Endothelial cell of umbilical vein (primary cell): ENCODE results near the gene ZNF791. TPM values are rescaled to one million over a fixed set of nuclear protein-coding genes. Genes with fewer than 3 reads are reported as not detected.

Source experiments
- BruUV-seq: library from RNA; stranded (reverse); fragments of 400-500 nt; replicated peaks from 2 replicates; lab custom pipeline; 2021; lab: Mats Ljungman, UMichigan
- CTCF ChIA-PET: fragments of 300-600, 350-600 bp; sonication (Branson Sonifier 250); formaldehyde crosslinking; loops from one replicate; lab custom pipeline; 2021; ENCODE audit warnings: antibody characterized with exemption, inconsistent platforms; lab: Charles Lee
- POLR2A ChIA-PET: fragments of 300-600, 350-600 bp; sonication (Branson Sonifier 250); formaldehyde crosslinking; loops from one replicate; lab custom pipeline; 2021; ENCODE audit warnings: antibody characterized with exemption, inconsistent platforms; lab: Charles Lee
- DNase-seq: peaks from one replicate; pipeline ENCODE4 v3.0.0-alpha.2; 2011; ENCODE audit warnings: low read depth, low spot score
- FAIRE-seq: peaks from 2 replicates; lab custom pipeline; 2011; peaks lifted over from hg19 to GRCh38; lab: Jason Lieb, UNC
- H2AFZ ChIP-seq: 2 replicates; pipeline ENCODE4 v1.6.0; 2012; ENCODE audit warnings: low read depth, low read length, control low read depth, inconsistent platforms
- H3K27ac ChIP-seq: 2 replicates; pipeline ENCODE4 v1.5.1; 2011; ENCODE audit warnings: low read depth, mild to moderate bottlenecking, control low read depth, low read length, moderate library complexity; ENCODE audit not compliant: insufficient read depth
- H3K27me3 ChIP-seq, 2 experiments: 2 replicates each; pipeline versions ENCODE4 v1.6.0 to v1.6.1; 2011; ENCODE audit warnings: low read length in 2 of 2, mixed read lengths in 1 of 2; ENCODE audit not compliant: control insufficient read depth in 2 of 2, insufficient read depth in 2 of 2
- H3K36me3 ChIP-seq, 2 experiments: 2 replicates in 1 of 2; 3 replicates in 1 of 2; pipeline ENCODE4 v1.5.1; 2011; ENCODE audit warnings: low read length in 2 of 2, mild to moderate bottlenecking in 1 of 2, moderate library complexity in 1 of 2; ENCODE audit not compliant: control insufficient read depth in 2 of 2, insufficient read depth in 2 of 2; ENCODE audit errors: extremely low read depth in 1 of 2
- H3K4me1 ChIP-seq: 3 replicates; pipeline ENCODE4 v1.5.1; 2011; ENCODE audit warnings: mild to moderate bottlenecking, low read length; ENCODE audit not compliant: control insufficient read depth, insufficient read depth; ENCODE audit errors: extremely low read depth
- H3K4me2 ChIP-seq: 2 replicates; pipeline ENCODE4 v1.6.1; 2011; ENCODE audit warnings: low read length, control low read depth, mixed read lengths; ENCODE audit not compliant: insufficient read depth
- H3K4me3 ChIP-seq, 3 experiments: fragments of 200-600 bp in 1 of 3; sonication (generic), shearing (Covaris generic) in 1 of 3; replicated peaks in 1 of 3; 2 replicates each; pipeline ENCODE4 v1.5.1; 2011 to 2016; ENCODE audit warnings: control low read depth in 3 of 3, low read length in 3 of 3, mild to moderate bottlenecking in 2 of 3, inconsistent platforms in 1 of 3, low read depth in 1 of 3, moderate library complexity in 1 of 3; ENCODE audit not compliant: insufficient read depth in 1 of 3
- H3K79me2 ChIP-seq: 2 replicates; pipeline ENCODE4 v1.6.0; 2012; ENCODE audit warnings: low read length, inconsistent platforms; ENCODE audit not compliant: control insufficient read depth, insufficient read depth
- H3K9ac ChIP-seq: replicated peaks from 2 replicates; pipeline ENCODE3; 2011; ENCODE audit warnings: low read length, control low read depth; ENCODE audit not compliant: insufficient read depth; ENCODE audit errors: extremely low read depth
- H3K9me1 ChIP-seq: replicated peaks from 3 replicates; pipeline ENCODE4 v1.6.0; 2011; ENCODE audit warnings: mild to moderate bottlenecking, low read length; ENCODE audit not compliant: control insufficient read depth, insufficient read depth; ENCODE audit errors: extremely low read depth
- H3K9me3 ChIP-seq: replicated peaks from 2 replicates; pipeline ENCODE4 v1.5.1; 2012; ENCODE audit warnings: low read length, inconsistent platforms; ENCODE audit not compliant: control insufficient read depth, insufficient read depth
- H4K20me1 ChIP-seq: replicated peaks from 2 replicates; pipeline ENCODE3; 2011; ENCODE audit warnings: mild to moderate bottlenecking, low read length; ENCODE audit not compliant: control insufficient read depth, insufficient read depth; ENCODE audit errors: extremely low read depth
- CTCF ChIP-seq, 2 donors: IDR thresholded peaks; 1 replicate in 1 of 2; 2 replicates in 1 of 2; pipeline ENCODE4 v1.5.1; 2011; ENCODE audit warnings: low read length in 2 of 2, mild to moderate bottlenecking in 2 of 2, moderate library complexity in 2 of 2, control low read depth in 1 of 2, inconsistent platforms in 1 of 2, low read depth in 1 of 2; ENCODE audit not compliant: insufficient read depth in 1 of 2; ENCODE audit errors: extremely low read depth in 1 of 2
- EZH2 ChIP-seq: IDR thresholded peaks from 2 replicates; pipeline ENCODE4 v1.6.1; 2012; ENCODE audit warnings: borderline replicate concordance, low read depth, mild to moderate bottlenecking, moderate library complexity, low read length, inconsistent platforms; ENCODE audit not compliant: severe bottlenecking
- FOS ChIP-seq: IDR thresholded peaks from 2 replicates; pipeline ENCODE4 v1.6.1; 2011; ENCODE audit warnings: mild to moderate bottlenecking, low read length, moderate library complexity, borderline replicate concordance; ENCODE audit not compliant: insufficient read depth
- GATA2 ChIP-seq: IDR thresholded peaks from 2 replicates; pipeline ENCODE4 v1.7.0; 2011; ENCODE audit warnings: low read depth, mild to moderate bottlenecking, moderate library complexity, mixed read lengths, low read length; ENCODE audit not compliant: insufficient read length, insufficient read depth
- JUN ChIP-seq: IDR thresholded peaks from 2 replicates; pipeline ENCODE4 v1.6.1; 2011; ENCODE audit warnings: borderline replicate concordance, low read depth; ENCODE audit not compliant: insufficient read length, insufficient read depth
- MAX ChIP-seq: IDR thresholded peaks from 2 replicates; pipeline ENCODE4 v1.6.1; 2011; ENCODE audit not compliant: insufficient read depth, insufficient read length
- MYC ChIP-seq: IDR thresholded peaks from one replicate; pipeline ENCODE4 v1.6.1; 2011; ENCODE audit warnings: mild to moderate bottlenecking, low read depth, low read length
- POLR2A ChIP-seq: IDR thresholded peaks from 2 replicates; pipeline ENCODE4 v1.6.1; 2012; ENCODE audit warnings: low read depth, mild to moderate bottlenecking, control low read depth, low read length
- POLR2AphosphoS5 ChIP-seq: IDR thresholded peaks from 2 replicates; pipeline ENCODE4 v1.6.1; 2012; ENCODE audit warnings: low read depth, mild to moderate bottlenecking, control low read depth, low read length, moderate library complexity; ENCODE audit not compliant: insufficient read depth
- dilution Hi-C: fragments of 300-500 bp; cut with MboI; formaldehyde crosslinking; loops from one replicate; pipeline ENCODE4 v1.15.0; 2019; ENCODE audit warnings: low sequenced_read_pairs; ENCODE audit not compliant: extremely low pct_ligation_motif_present
- intact Hi-C: fragments of 100-400 bp; cut with micrococcal nuclease; formaldehyde crosslinking; loops from one replicate; pipeline ENCODE4 v1.10.0; 2022
- polyA plus RNA-seq, 4 experiments: library from polyadenylated mRNA; depleted of rRNA in 3 of 4; stranded (reverse) in 3 of 4; unstranded in 1 of 4; fragments of >200 nt; gene quantifications; 2 replicates each; pipeline versions ENCODE4 v1.2.1 to v1.2.3, GENCODE V29; 2011 to 2012; ENCODE audit warnings: missing spikeins in 1 of 4
- total RNA-seq: library from RNA; stranded (reverse); gene quantifications from 2 replicates; pipeline ENCODE4 v1.2.3, GENCODE V29; 2021

The ZNF791 gene
- total and polyA plus RNA-seq, 2 donors (not counting 3 experiments of a cell fraction or from before 2014, with no cell fraction given): 8.3 to 21.8 TPM

- CTCF ChIA-PET: interaction anchor here (1.6 kb wide), 1 partner anchor 82 kb away, joined by 4 read pairs; no protein-coding TSS in a partner anchor
- Histone ChIP-seq H3K27me3 (no peaks in the 10 kb centered on the region), H3K4me3 (no peak overlapping the region), H3K9me1 (no peaks in the 10 kb centered on the region), H3K79me2 (peaks cover 12% of the 10 kb centered on the region), H2AFZ (no peak overlapping the region), H3K36me3 (peaks cover 5 to 42% of the 10 kb centered on the region in 2 experiments), H3K9me3 (no peaks in the 10 kb centered on the region), H3K4me1 (peaks cover 3% of the 10 kb centered on the region), H3K9ac (no peak overlapping the region), H3K4me2 (no peak overlapping the region), H3K27ac (no peak overlapping the region), H4K20me1 (no peaks in the 10 kb centered on the region)
- DNase-seq (no peak), FAIRE-seq (no peak)
- TF ChIP-seq MAX (no peak), GATA2 (no peak), FOS (no peak), MYC (no peak), POLR2A (no peak), POLR2AphosphoS5 (no peak), EZH2 (no peak), JUN (no peak), CTCF (IDR thresholded peaks at IDR 0.05; ENCODE audit: extremely low read depth in 1 of 2, insufficient read depth in 1 of 2, low read depth in 1 of 2, low read length in 2 of 2) (no peak)
- BruUV-seq: no TSS peak
- intact Hi-C loops (no loop called here), dilution Hi-C loops (no loop called here)
- POLR2A ChIA-PET: no interaction called here
Observed at GRCh38 chr19:12675399-12675798, 64.7 kb downstream of the ZNF791 start.
